ENCODE measurements around the gene TAF15. TPM values are rescaled to one million over a fixed set of nuclear protein-coding genes. Genes with fewer than 3 reads are reported as not detected.

TAF15 gene
- total RNA-seq, 4 donors from 2014 or later = 55.9 to 79.8 (median 65.4) TPM

GRCh38 chr17:35865412-35866340 is 56.4 kb downstream of the TAF15 start:
- Histone ChIP-seq H3K4me3 (replicated peaks in 1 of 3) (no peak overlapping the region), H3K27ac (no peak overlapping the region), H3K4me1 (no peaks in the 10 kb centered on the region), H3K36me3 (no peaks in the 10 kb centered on the region), H3K27me3 (no peaks in the 10 kb centered on the region), H3K9me3 (no peaks in the 10 kb centered on the region)
- 66 to 69% methylated on average over 3 of the region's 3 CpGs for WGBS, 2 donors
- DNase-seq = no peak
- intact Hi-C loops (cut with DNase I) = no loop called here
- TF ChIP-seq POLR2A (IDR thresholded peaks at IDR 0.05) (no peak), CTCF (IDR thresholded peaks at IDR 0.05) (no peak)

GRCh38 chr17:35866341-35866950 is 57.2 kb downstream of the TAF15 start:
- Histone ChIP-seq H3K27ac (no peak overlapping the region), H3K27me3 (no peaks in the 10 kb centered on the region), H3K9me3 (no peaks in the 10 kb centered on the region), H3K4me1 (no peaks in the 10 kb centered on the region), H3K4me3 (replicated peaks in 1 of 3) (no peak overlapping the region), H3K36me3 (no peaks in the 10 kb centered on the region)
- DNase-seq = no peak
- TF ChIP-seq POLR2A (IDR thresholded peaks at IDR 0.05) = no peak
- TF ChIP-seq CTCF (IDR thresholded peaks at IDR 0.05) = no peak
- intact Hi-C loops (cut with DNase I) = no loop called here
- WGBS, 2 donors = 100% methylated on average over 1 of the region's 1 CpG

GRCh38 chr17:35867574-35867973 is 58.3 kb downstream of the TAF15 start:
- WGBS, 2 donors = 99 to 100% methylated on average over 3 of the region's 3 CpGs
- Histone ChIP-seq H3K4me3 (replicated peaks in 1 of 3) (no peak overlapping the region), H3K4me1 (no peaks in the 10 kb centered on the region), H3K27ac (no peak overlapping the region), H3K9me3 (no peaks in the 10 kb centered on the region), H3K27me3 (no peaks in the 10 kb centered on the region), H3K36me3 (no peaks in the 10 kb centered on the region)
- intact Hi-C loops (cut with DNase I) = no loop called here
- TF ChIP-seq CTCF (IDR thresholded peaks at IDR 0.05) (no peak), POLR2A (IDR thresholded peaks at IDR 0.05) (no peak)
- no peak for DNase-seq

- Histone ChIP-seq H3K4me3 (replicated peaks in 1 of 3) (no peak within 1 kb of the TSS), H3K36me3 (no peaks in the 10 kb centered on the region), H3K27ac (no peak within 1 kb of the TSS), H3K27me3 (no peaks in the 10 kb centered on the region), H3K9me3 (no peaks in the 10 kb centered on the region), H3K4me1 (no peaks in the 10 kb centered on the region)
- intact Hi-C loops (cut with DNase I) = no loop called here
- TF ChIP-seq CTCF (IDR thresholded peaks at IDR 0.05) = no peak
- TF ChIP-seq POLR2A (IDR thresholded peaks at IDR 0.05) = no peak
- WGBS, 2 donors = 79 to 86% methylated on average over 3 of the region's 3 CpGs
- DNase-seq = no peak
Observed at GRCh38 chr17:35868737-35869136, 59.5 kb downstream of the TAF15 start, which contains the start of gene HEATR9. Gene HEATR9 (minus strand): TSS chr17:35868891. CDS start chr17:35868742, 149 bp downstream.

Measured in thyroid gland (tissue), 4 donors.